Stimulated activated CD4-positive, alpha-beta T cell treated with anti-CD3 and anti-CD28 coated beads, Interleukin-15, amount 100 ng/mL, for 1 hour (primary cell): ENCODE results near the gene PLCB4.

ENCODE experiments used
- DNase-seq, 2 donors: peaks; one replicate each; pipeline ENCODE4 v3.0.0-alpha.2; 2020; ENCODE audit warnings: low read depth in 1 of 2, low spot score in 1 of 2

PLCB4 gene

DNA sequence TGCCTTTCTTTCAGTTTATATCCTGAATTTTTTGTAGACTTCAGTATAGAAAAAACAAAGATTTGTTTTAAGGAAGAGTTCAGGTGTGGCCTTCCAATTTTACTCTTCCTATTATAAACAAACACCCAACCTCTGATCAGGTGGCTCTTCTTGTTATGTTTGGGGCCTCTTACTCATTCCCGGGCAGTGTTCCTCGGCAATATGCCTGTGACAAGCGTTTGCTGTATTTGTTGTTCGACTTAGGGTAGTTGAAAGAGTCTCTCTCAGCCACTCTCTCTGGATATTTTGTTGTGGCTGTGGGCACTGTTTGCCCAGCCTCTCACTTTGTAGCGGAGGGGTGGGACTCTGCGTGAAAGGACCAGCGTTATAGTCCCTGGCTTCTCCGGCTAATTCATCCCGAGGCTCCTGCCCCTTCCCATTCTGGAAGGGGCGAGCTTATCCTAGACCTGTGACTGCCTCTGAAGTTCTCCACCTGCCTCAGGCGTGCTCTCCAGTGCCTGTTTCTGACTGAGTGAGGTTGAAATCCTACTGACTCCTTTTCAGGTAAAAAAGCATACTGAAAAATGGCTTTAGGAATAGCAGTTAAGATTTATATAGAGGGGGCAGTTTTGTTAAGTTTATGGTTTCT lies 97.4 kb downstream of the PLCB4 start:
- DNase-seq: no peak

- no peak for DNase-seq
Measured at GRCh38 chr20:9169409-9169808, 100.5 kb downstream of the PLCB4 start.

- DNase-seq: no peak
Measured at GRCh38 chr20:9172851-9173250, 104.0 kb downstream of the PLCB4 start.

DNA sequence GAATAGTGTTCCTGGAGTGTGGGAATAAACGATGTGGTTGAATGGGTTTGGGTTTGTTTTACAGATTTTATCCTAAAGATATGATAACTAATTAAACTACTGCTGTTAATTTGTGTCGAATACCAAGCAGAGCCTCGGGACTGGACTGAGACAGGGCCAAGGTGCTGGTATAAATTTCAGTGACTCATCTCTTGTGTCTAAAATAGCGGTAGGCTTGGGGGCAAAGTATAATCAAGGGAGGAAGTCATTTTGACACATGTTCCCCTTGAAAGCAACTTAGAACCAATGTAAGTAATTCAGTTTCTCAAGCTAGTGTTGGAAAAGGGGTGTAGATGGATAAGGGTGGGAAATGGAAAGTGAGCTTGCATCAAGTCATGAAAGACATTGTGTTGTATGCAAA lies 108.4 kb downstream of the PLCB4 start:
- DNase-seq: no peak

- no peak for DNase-seq
Measured at GRCh38 chr20:9179193-9179802, 110.4 kb downstream of the PLCB4 start.

DNA sequence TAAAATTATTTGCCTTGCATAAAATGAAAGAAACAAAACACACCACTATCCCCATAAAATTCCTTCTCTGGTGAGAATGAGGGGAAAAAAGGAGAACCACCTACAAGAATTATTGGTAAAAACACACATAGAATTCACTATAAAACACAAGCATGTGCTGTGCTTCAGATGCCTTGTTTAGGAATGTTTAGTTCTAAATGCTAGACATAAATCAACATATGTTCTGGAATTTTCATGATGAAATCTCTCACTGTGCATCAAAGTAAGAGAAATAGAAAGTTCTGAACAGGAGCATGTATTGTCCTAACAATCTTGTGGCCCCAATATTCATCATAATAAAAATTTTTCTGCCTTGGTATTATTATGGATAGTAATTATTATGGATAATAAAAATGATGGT lies 111.0 kb downstream of the PLCB4 start:
- DNase-seq: no peak

GRCh38 chr20:9180481-9181257 lies 111.8 kb downstream of the PLCB4 start:
- DNase-seq: no peak

DNA sequence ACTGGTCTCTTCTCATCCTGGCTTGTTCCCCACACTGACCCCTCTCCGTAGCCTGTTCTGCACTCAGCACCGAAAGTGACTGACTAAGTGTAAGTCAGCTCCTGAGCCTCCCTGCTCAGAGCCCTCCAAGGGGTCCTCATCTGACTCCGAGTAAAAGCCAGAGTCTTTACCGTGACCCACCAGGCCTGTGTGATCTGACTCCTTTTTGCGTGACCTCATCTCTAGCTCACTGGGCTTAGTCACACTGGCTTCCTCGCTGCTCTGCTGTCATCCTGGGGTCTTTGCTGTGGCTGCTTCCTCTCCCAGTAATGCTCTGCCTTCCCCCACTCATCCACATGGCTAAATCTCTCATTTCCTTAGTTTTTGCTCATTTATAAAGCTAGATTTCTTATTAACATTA lies 116.6 kb downstream of the PLCB4 start:
- DNase-seq: no peak

GRCh38 chr20:9186396-9186795 lies 117.5 kb downstream of the PLCB4 start:
- DNase-seq: no peak

- no peak for DNase-seq
Measured at GRCh38 chr20:9195031-9195430, 126.1 kb downstream of the PLCB4 start.

GRCh38 chr20:9196110-9196509 lies 127.2 kb downstream of the PLCB4 start:
- DNase-seq: no peak

DNA sequence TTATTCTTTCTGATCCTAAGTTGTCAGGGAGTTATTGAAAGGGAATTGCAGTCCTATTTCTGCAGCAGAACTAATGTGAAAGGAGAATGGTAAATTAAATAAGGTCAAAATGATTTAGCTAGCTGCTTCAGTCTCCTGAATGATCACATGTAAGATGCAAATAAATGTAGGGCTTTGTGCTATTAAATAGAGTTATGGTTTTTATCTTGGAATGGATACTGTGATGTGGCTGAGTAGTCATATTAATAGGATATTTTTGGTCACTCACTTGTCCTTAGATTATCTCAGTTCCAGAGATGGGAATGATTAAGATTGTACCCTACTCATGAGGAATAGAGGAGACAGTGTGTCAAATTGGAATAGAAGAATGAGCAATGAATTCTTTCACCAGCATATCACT lies 129.6 kb downstream of the PLCB4 start:
- no peak for DNase-seq

DNA sequence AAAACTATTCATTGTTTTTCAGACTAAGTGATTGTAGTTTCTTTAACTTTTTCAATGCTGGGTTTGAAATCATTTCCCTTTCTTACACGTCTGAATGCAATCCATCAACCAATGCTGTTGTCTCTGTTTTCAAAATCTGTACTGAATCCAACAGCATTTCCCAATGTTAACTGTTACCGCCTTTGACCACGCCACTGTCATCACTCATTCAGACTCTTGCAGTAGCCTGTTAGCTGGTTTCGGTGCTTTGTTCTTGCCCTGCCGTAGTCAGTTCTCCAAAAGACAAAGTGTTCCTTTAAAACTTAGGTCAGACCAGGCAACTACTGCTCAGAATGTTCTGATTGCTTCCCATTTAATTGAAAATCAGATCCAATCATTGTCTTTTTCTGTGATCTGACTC lies 131.3 kb downstream of the PLCB4 start:
- DNase-seq: no peak

DNA sequence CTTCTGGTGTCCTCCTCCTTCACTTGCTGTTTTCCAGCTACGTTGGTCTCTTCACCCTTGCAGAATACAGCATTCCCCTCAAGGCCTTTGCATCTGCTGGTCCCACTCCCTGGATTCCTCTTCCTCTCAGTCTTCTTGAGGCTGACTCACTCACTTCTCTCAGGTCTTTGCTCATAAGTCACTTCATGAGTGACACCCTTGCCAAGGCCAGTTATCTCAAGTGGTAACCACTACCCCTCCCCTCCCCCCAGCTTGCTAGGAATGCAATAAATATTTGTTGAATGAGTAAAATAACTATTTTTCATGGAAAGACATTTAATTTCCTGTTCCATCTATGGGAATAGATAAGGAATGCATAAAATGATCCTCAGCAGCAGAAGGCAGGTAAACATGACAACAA lies 131.7 kb downstream of the PLCB4 start:
- no peak for DNase-seq

- DNase-seq: no peak
Measured at GRCh38 chr20:9202420-9203080, 133.7 kb downstream of the PLCB4 start.

- no peak for DNase-seq
Measured at GRCh38 chr20:9203081-9203447, 134.2 kb downstream of the PLCB4 start.

DNA sequence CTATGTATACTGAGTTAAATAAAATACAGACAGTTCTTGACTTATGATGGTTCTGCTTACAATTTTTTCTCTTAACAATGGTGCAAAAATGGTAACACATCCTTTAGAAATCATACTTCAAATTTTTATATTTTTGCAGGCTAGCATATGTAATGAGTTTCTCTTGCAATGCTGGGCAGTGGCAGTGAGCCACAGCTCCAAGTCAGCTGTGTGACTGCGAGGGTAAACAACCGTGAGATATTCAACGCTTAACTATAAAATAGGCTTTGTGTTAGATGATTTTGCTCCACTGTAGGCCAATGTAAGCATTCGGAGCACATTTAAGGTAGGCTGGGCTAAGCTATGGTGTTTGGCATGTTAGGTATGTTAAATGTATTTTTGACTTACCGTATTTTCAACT lies 136.1 kb downstream of the PLCB4 start:
- DNase-seq: no peak

DNA sequence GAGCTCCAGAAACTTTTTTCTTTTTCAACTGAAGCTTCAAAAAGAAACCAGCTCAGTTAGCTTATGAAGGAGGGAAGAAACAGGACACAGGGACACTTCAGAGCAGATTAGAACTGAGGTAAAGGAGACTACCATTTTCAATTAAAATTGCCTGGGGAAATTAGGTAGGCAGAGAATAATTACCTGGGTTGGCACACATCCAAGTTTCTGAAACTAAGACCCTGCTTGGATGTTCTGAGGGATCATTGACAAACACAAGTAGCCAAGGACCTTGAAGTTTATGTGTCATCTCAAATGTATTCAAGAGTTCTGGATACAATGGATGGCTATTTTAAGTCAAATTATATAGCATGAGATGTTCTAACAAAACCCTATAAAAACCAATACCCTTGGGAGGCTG lies 137.6 kb downstream of the PLCB4 start:
- no peak for DNase-seq

- DNase-seq: no peak
Measured at GRCh38 chr20:9207253-9207652, 138.4 kb downstream of the PLCB4 start.

GRCh38 chr20:9210356-9210755 lies 141.5 kb downstream of the PLCB4 start:
- DNase-seq: no peak

- no peak for DNase-seq
Measured at GRCh38 chr20:9211016-9211760, 142.3 kb downstream of the PLCB4 start.
